WTC11 (cell line): ENCODE results near the gene HMX1. TPM values are rescaled to one million over a fixed set of nuclear protein-coding genes. Genes with fewer than 3 reads are reported as not detected.

Experiments
- ATAC-seq: fragments of 200-7000 bp; cut with Tn5 transposase; 2 replicates; pipeline ENCODE4 v1.10.0; 2021; ENCODE audit warnings: mild to moderate bottlenecking, moderate library complexity
- CTCF ChIA-PET: fragments of 300-600 bp; sonication (Branson Sonifier 250); formaldehyde crosslinking; loops from one replicate; lab custom pipeline; 2021; ENCODE audit warnings: antibody characterized with exemption; lab: Charles Lee
- POLR2A ChIA-PET: fragments of 350-600 bp; sonication (Branson Sonifier 250); formaldehyde crosslinking; loops from one replicate; lab custom pipeline; 2021; ENCODE audit warnings: antibody characterized with exemption; lab: Charles Lee
- DNase-seq: peaks from one replicate; pipeline ENCODE4 v3.0.0; 2021; ENCODE audit warnings: low spot score
- H3K27ac Mint-ChIP-seq: 2 replicates; pipeline ENCODE4 v1.8.0; 2021; ENCODE audit warnings: mixed read lengths
- H3K27me3 Mint-ChIP-seq: 2 replicates; pipeline ENCODE4 v1.8.0; 2021; ENCODE audit warnings: low read depth, mild to moderate bottlenecking, moderate library complexity, mixed read lengths
- H3K36me3 Mint-ChIP-seq: 2 replicates; pipeline ENCODE4 v1.8.0; 2021; ENCODE audit warnings: mixed read lengths
- H3K4me1 Mint-ChIP-seq: 2 replicates; pipeline ENCODE4 v1.8.0; 2022; ENCODE audit warnings: mixed read lengths
- H3K4me3 Mint-ChIP-seq: 2 replicates; pipeline ENCODE4 v1.8.0; 2021; ENCODE audit warnings: mild to moderate bottlenecking, moderate library complexity, mixed read lengths
- H3K9me3 Mint-ChIP-seq: 2 replicates; pipeline ENCODE4 v1.8.0; 2021; ENCODE audit warnings: mixed read lengths
- ATF1 ChIP-seq: sonication (generic); formaldehyde crosslinking; IDR thresholded peaks from 2 replicates; pipeline ENCODE4 v1.8.1; 2023; ENCODE audit warnings: mild to moderate bottlenecking, moderate library complexity, missing genetic modification reagents
- ATF6 ChIP-seq: sonication (generic); formaldehyde crosslinking; IDR thresholded peaks from 2 replicates; pipeline ENCODE4 v1.8.1; 2023; ENCODE audit warnings: mild to moderate bottlenecking, missing genetic modification reagents
- CTCF ChIP-seq: fragments of 200-600 bp; IDR thresholded peaks from 2 replicates; pipeline ENCODE4 v1.8.0; 2022; ENCODE audit warnings: antibody characterized with exemption
- ESRRA ChIP-seq: sonication (generic); formaldehyde crosslinking; IDR thresholded peaks from 2 replicates; pipeline ENCODE4 v1.8.1; 2022; ENCODE audit warnings: mild to moderate bottlenecking, missing genetic modification reagents, borderline replicate concordance
- ETV6 ChIP-seq: sonication (generic); formaldehyde crosslinking; IDR thresholded peaks from 2 replicates; pipeline ENCODE4 v1.8.1; 2022; ENCODE audit warnings: mild to moderate bottlenecking, missing genetic modification reagents
- FOXP4 ChIP-seq: sonication (generic); formaldehyde crosslinking; IDR thresholded peaks from 2 replicates; pipeline ENCODE4 v1.8.0; 2022; ENCODE audit warnings: mild to moderate bottlenecking, missing genetic modification reagents
- GABPB1 ChIP-seq: sonication (generic); formaldehyde crosslinking; IDR thresholded peaks from 2 replicates; pipeline ENCODE4 v1.8.1; 2023; ENCODE audit warnings: mild to moderate bottlenecking, missing genetic modification reagents
- GTF2I ChIP-seq: fragments of 250-450 bp; sonication (Bioruptor Pico); conservative IDR thresholded peaks from 2 replicates; pipeline ENCODE4 v1.4.0; 2021; ENCODE audit warnings: mild to moderate bottlenecking
- HMGA2 ChIP-seq: fragments of 250-450 bp; sonication (Bioruptor Pico); IDR thresholded peaks from 2 replicates; pipeline ENCODE4 v1.4.0; 2021; ENCODE audit warnings: mild to moderate bottlenecking, moderate library complexity
- KAT7 ChIP-seq: sonication (generic); formaldehyde crosslinking; IDR thresholded peaks from 2 replicates; pipeline ENCODE4 v1.8.1; 2023; ENCODE audit warnings: missing genetic modification reagents, mild to moderate bottlenecking, borderline replicate concordance
- NFYB ChIP-seq: sonication (generic); formaldehyde crosslinking; conservative IDR thresholded peaks from 2 replicates; pipeline ENCODE4 v1.8.0; 2022; ENCODE audit warnings: low read depth, missing genetic modification reagents
- SOX15 ChIP-seq: fragments of 250-450 bp; sonication (Bioruptor Pico); IDR thresholded peaks from 2 replicates; pipeline ENCODE4 v1.9.0; 2021; ENCODE audit warnings: mild to moderate bottlenecking
- TEAD1 ChIP-seq: sonication (generic); formaldehyde crosslinking; IDR thresholded peaks from 2 replicates; pipeline ENCODE4 v1.8.0; 2022; ENCODE audit warnings: mild to moderate bottlenecking, missing genetic modification reagents
- ZNF263 ChIP-seq: sonication (generic); formaldehyde crosslinking; IDR thresholded peaks from 2 replicates; pipeline ENCODE4 v1.8.1; 2022; ENCODE audit warnings: low read depth, mild to moderate bottlenecking, moderate library complexity, missing genetic modification reagents
- ZNF317 ChIP-seq: sonication (generic); formaldehyde crosslinking; IDR thresholded peaks from 2 replicates; pipeline ENCODE4 v1.8.1; 2023; ENCODE audit warnings: low read depth, mild to moderate bottlenecking, moderate library complexity, missing genetic modification reagents, borderline replicate concordance
- ZNF416 ChIP-seq: fragments of 250-450 bp; sonication (Bioruptor Pico); IDR thresholded peaks from 2 replicates; pipeline ENCODE4 v1.9.0; 2021; ENCODE audit warnings: mild to moderate bottlenecking, inconsistent platforms
- ZNF512 ChIP-seq: sonication (generic); formaldehyde crosslinking; IDR thresholded peaks from 2 replicates; pipeline ENCODE4 v1.8.1; 2022; ENCODE audit warnings: missing genetic modification reagents, borderline replicate concordance
- ZNF671 ChIP-seq: fragments of 250-450 bp; sonication (Bioruptor Pico); IDR thresholded peaks from 2 replicates; pipeline ENCODE4 v1.8.0; 2021; ENCODE audit warnings: mild to moderate bottlenecking
- total RNA-seq: library from RNA; stranded (reverse); gene quantifications from 3 replicates; pipeline ENCODE4 v1.2.3, GENCODE V29; 2021

HMX1 gene
- total RNA-seq, 1 experiment from 2014 or later: 10.0 TPM

GRCh38 chr4:8846826-8847225 is 24.8 kb downstream of the HMX1 start (continued):
- TF ChIP-seq CTCF: no peak
- no peak for TF ChIP-seq ZNF512 (CRISPR knock-in tag)
- no peak for TF ChIP-seq ESRRA (CRISPR knock-in tag)

GRCh38 chr4:8846046-8846720 is 25.5 kb downstream of the HMX1 start:
- no peak for DNase-seq
- POLR2A ChIA-PET: no interaction called here

GRCh38 chr4:8844976-8845690 is 26.5 kb downstream of the HMX1 start:
- TF ChIP-seq FOXP4 (no peak), ETV6 (CRISPR knock-in tag) (no peak), ZNF416 (CRISPR knock-in tag) (no peak), TEAD1 (CRISPR knock-in tag) (no peak), GABPB1 (CRISPR knock-in tag) (no peak), ZNF317 (CRISPR knock-in tag) (no peak), NFYB (CRISPR knock-in tag) (no peak), KAT7 (CRISPR knock-in tag) (no peak), HMGA2 (CRISPR knock-in tag) (no peak), ATF6 (no peak), SOX15 (no peak), ZNF671 (CRISPR knock-in tag) (no peak), GTF2I (CRISPR knock-in tag) (no peak), ZNF263 (CRISPR knock-in tag) (no peak)
- Mint-ChIP-seq H3K27me3 (peaks cover 10% of the 10 kb centered on the region), H3K4me1 (no peaks in the 10 kb centered on the region), H3K9me3 (no peaks in the 10 kb centered on the region), H3K4me3 (no peak overlapping the region), H3K36me3 (no peaks in the 10 kb centered on the region), H3K27ac (no peak overlapping the region)
- ChIA-PET CTCF (interaction anchor here (0.7 to 2.2 kb wide), 4 partner anchors 11 to 157 kb away, joined by 3 to 7 read pairs (median 6); no protein-coding TSS in a partner anchor), POLR2A (no interaction called here)
- DNase-seq (no peak), ATAC-seq (no peak)

More at GRCh38 chr4:8846046-8846720, 25.5 kb downstream of the HMX1 start:
- no peak overlapping the region for H3K27ac Mint-ChIP-seq
- no peaks in the 10 kb centered on the region for H3K4me1 Mint-ChIP-seq
- TF ChIP-seq ATF1 (CRISPR knock-in tag): no peak
- TF ChIP-seq, all 79 proteins: peak for 0
- no peak overlapping the region for H3K4me3 Mint-ChIP-seq
- CTCF ChIA-PET: interaction anchor here (0.8 to 2.2 kb wide), 7 partner anchors 7 to 239 kb away, joined by 3 to 9 read pairs (median 6); no protein-coding TSS in a partner anchor
- H3K36me3 Mint-ChIP-seq: no peaks in the 10 kb centered on the region
- no peaks in the 10 kb centered on the region for H3K9me3 Mint-ChIP-seq
- peaks cover 13% of the 10 kb centered on the region for H3K27me3 Mint-ChIP-seq
- ATAC-seq: no peak
